Activated naive CD4-positive, alpha-beta T cell (primary cell): ENCODE results near the gene ABCD3.
"Not testable (repeated sequence)": the region's sequence is repeated elsewhere in the genome, so short reads cannot be mapped to it uniquely, and the experiment has no call there.

Source experiments
- DNase-seq, 4 experiments: peaks; one replicate each; lab custom pipeline; 2025; lab: John Stamatoyannopoulos, UW

ABCD3 gene

GRCh38 chr1:94550800-94551241 is 132.6 kb downstream of the ABCD3 start:
- DNase-seq, result no peak

DNA sequence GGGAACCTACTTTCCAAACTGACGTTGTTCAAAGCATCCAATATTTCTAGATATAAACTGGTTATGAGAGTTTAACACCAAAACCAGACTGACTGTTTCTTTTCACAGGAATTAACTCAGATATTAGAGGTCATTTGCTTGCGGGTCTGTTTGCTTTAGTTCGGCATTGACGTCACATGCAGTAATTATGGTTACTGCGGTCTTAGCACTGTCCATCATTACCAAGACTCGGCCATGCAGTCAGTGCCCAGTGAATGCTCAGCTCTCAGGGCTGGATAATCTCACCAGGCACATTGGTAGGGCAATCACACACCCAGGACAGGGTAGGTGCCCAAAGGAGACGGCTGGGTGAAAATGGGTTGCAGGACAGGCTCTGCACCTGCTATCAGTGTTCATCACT is 133.3 kb downstream of the ABCD3 start:
- no peak for DNase-seq

DNA sequence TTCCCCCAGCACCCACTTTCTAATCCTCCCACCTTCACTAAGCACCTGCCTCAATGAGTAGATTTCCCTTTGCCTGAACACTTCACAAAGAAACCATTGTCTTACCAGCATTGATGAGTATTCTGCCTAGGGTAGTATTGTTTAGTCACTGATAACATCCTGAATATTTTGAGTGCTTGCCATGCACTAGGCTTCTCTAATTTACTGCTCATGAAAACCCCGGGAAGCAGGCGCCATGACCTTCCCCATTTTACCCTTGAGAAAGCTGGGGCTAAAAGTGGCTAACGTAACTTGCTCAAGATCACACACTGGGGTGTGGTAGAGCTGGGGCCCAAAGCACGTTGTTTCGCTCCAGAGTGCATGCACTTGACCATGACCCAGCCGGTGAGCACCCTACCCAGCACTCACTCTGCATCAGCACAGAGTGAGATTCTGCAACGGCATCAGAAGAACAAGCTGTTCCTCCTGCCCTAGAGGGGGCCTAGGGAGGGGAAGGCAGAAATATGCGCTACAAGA is 133.9 kb downstream of the ABCD3 start:
- no peak for DNase-seq

DNA sequence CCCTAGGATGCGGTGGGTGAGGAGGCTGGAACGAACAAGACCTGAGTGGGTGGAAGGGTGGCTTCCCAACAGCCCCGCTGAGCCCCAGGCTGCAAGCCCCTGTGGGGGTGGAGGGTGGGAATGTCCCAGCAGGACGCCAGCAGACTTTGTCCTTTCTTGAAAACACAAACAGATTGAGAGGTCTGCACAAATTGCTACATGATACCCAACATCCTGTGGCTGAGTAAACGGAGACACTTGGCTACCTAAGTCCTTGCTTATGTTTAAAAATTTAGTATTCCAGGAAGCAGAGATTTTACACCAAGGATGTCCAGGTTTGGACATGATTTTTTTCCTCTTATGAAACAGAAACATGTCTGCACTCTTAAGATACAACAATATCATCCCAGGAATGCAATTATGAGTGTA is 135.1 kb downstream of the ABCD3 start:
- DNase-seq, result no peak

- no peak for DNase-seq
These were observed 135.7 kb downstream of the ABCD3 start for GRCh38 chr1:94553931-94554330.

GRCh38 chr1:94554580-94554979 is 136.4 kb downstream of the ABCD3 start:
- DNase-seq, result no peak

- no peak for DNase-seq
These were observed 136.9 kb downstream of the ABCD3 start for GRCh38 chr1:94555091-94555490.

DNA sequence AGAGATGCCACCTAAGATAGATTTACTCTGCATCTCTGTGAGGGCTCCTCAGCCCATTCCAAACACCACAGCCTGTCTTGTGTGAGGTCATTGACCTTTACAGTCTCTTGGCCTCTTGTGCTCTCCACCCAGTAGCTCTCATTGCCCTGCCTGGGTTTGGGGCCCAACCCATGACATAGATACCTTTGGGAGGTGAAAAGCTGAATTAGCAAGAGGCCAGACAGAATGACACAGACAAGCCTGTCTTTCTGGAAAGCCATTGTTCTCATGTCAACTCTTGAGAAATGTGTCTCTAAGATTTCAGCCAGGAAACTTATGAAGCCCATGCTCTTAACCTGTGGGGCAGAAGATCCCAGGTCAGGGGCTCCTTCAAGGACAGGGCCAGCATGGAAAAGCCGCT is 141.7 kb downstream of the ABCD3 start:
- DNase-seq, result no peak

DNA sequence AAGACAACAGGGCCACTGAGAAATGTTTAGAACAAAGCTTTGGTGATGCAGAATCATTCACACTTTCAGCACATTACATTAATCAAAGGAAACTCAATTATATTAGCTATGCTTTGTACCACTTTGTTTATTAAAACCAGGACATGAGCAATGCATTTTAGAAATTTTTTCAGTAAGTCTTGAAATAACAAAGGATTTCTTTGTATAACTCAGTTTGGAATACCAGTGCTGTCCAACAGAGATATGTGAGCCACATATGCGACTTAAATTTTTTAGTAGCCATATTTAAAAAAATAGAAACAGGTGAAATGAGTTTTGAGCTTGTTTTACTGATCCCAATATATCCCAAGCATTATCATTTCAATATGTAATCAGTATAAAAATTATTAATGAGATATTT is 142.1 kb downstream of the ABCD3 start:
- DNase-seq, result no peak

DNA sequence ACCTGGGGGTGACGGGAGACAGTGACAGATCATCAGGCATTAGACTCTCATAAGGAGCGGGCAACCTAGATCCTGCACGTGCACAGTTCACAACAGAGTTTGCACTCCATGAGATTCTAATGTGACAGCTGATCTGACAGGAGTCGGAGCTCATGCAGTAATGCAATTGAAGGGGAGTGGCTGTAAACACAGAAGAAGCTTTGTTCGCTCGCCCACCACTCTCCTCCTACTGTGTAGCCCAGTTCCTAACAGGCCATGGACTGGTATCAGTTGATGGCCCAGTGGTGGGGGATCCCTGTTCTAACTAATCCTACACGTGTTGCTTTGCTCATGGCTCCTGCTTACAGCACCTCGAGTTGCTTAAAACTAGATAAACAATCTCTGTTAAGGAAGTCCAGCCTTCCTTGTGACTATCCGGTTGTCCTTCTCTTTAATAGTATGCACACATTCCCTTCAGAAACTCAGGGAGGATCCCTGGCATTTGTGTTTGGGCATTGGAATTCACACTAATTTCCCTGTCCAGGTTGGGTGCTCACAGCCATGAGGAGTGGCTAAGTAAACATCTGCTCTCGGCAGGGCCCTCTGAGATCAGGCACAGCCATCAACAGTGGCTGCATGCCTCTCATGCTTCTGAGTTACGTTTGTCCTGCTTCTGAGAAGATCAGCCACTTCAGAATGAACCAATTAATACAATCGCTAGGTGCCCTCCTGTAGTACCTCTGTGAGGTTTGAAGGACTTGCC is 144.5 kb downstream of the ABCD3 start:
- no peak for DNase-seq

DNA sequence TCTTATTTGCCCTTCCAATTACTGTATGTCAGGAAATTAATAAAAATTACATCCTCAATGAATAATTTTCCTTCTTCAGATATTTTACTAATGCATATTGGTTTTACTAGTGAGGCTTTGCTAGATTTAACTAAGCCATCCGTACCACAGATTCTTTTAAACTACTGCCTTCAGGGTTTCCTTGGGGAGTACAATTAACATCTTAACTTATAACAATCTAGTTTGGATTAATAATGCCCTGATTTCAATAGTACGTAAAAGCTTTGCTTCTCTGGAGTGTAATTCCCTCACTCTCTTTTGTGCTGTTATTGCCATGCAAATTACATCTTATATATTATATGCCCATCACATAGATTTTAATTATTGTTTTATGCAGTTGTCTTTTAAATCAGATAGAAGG is 147.7 kb downstream of the ABCD3 start:
- no peak for DNase-seq

- not testable (repeated sequence) for DNase-seq
These were observed 148.2 kb downstream of the ABCD3 start for GRCh38 chr1:94566436-94566835.

DNA sequence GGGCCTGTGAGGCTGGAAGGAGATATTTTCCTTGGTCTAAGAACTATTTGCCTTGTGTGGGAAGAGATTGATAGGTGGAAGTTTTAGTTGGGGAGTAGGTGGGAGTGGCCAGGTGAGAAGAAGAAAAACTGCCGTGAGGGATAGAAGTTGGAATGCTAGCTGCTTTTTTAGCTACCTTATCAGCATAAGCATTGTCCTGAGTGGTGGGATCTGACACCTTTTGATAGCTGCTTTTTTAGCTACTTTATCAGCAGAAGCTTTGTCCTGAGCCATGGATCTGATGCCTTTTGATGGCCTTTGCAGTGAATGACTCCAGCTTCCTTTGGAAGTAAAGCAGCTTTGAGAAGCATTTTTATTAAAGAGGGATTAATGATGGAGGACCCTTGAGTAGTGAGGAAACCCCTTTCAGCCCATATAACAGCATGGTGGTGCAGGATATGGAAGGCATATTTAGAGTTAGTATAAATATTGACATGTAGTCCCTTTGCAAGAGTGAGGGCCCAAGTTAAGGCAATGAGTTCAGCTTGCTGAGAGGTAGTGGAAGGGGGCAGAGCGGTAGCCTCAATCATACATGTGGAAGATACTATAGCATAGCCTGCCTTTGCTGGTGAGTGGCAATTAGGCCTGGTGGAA is 149.9 kb downstream of the ABCD3 start:
- not testable (repeated sequence) for DNase-seq
